Skin epidermis (tissue), 12 donors: ENCODE results near the gene ZIC2.

Source experiments
- H3K27ac ChIP-seq, 21 experiments: fragments of 200-600 bp; sonication (generic) in 11 of 21; one replicate each; pipeline ENCODE4 v1.5.0; 2020; ENCODE audit warnings: mild to moderate bottlenecking in 3 of 21, inconsistent platforms in 2 of 21, moderate library complexity in 2 of 21
- H3K4me3 ChIP-seq, 7 experiments: fragments of 200-600 bp; sonication (generic) in 2 of 7; one replicate each; pipeline ENCODE4 v1.5.0; 2020; ENCODE audit warnings: inconsistent platforms in 2 of 7, mild to moderate bottlenecking in 2 of 7, moderate library complexity in 1 of 7

ZIC2 gene

GRCh38 chr13:99983499-99984401 is 2.2 kb downstream of the ZIC2 start:
- H3K4me3 ChIP-seq: no peak overlapping the region
- no peak overlapping the region for H3K27ac ChIP-seq

GRCh38 chr13:99984461-99985240 is 3.1 kb downstream of the ZIC2 start:
- H3K27ac ChIP-seq: no peak overlapping the region
- no peak overlapping the region for H3K4me3 ChIP-seq

GRCh38 chr13:99985241-99985874 is 3.8 kb downstream of the ZIC2 start:
- Histone ChIP-seq H3K27ac (no peak overlapping the region), H3K4me3 (no peak overlapping the region)

GRCh38 chr13:99985886-99986527 is 4.4 kb downstream of the ZIC2 start:
- no peak overlapping the region for H3K4me3 ChIP-seq
- H3K27ac ChIP-seq: no peak overlapping the region

- Histone ChIP-seq H3K27ac (no peak overlapping the region), H3K4me3 (no peak overlapping the region)
These were observed 5.2 kb downstream of the ZIC2 start for GRCh38 chr13:99986741-99987140.

- H3K4me3 ChIP-seq: no peak overlapping the region
- H3K27ac ChIP-seq: no peak overlapping the region
These were observed 5.8 kb downstream of the ZIC2 start for GRCh38 chr13:99987154-99988019.

GRCh38 chr13:99988529-99989275 is 7.1 kb downstream of the ZIC2 start:
- Histone ChIP-seq H3K4me3 (no peak overlapping the region), H3K27ac (no peak overlapping the region)

GRCh38 chr13:99989276-99990125 is 7.9 kb downstream of the ZIC2 start:
- H3K27ac ChIP-seq: no peak overlapping the region
- no peak overlapping the region for H3K4me3 ChIP-seq

GRCh38 chr13:99990126-99990977 is 8.8 kb downstream of the ZIC2 start:
- H3K4me3 ChIP-seq: no peak overlapping the region
- H3K27ac ChIP-seq: no peak overlapping the region

GRCh38 chr13:99991013-99991827 is 9.6 kb downstream of the ZIC2 start:
- no peak overlapping the region for H3K4me3 ChIP-seq
- H3K27ac ChIP-seq: no peak overlapping the region

- H3K4me3 ChIP-seq: no peak overlapping the region
- no peak overlapping the region for H3K27ac ChIP-seq
These were observed 10.5 kb downstream of the ZIC2 start for GRCh38 chr13:99991828-99992775.

GRCh38 chr13:99992949-99993351 is 11.4 kb downstream of the ZIC2 start:
- no peak overlapping the region for H3K4me3 ChIP-seq
- H3K27ac ChIP-seq: no peak overlapping the region

- Histone ChIP-seq H3K27ac (no peak overlapping the region), H3K4me3 (no peak overlapping the region)
These were observed 12.4 kb downstream of the ZIC2 start for GRCh38 chr13:99993660-99994637.

- no peak overlapping the region for H3K27ac ChIP-seq
- H3K4me3 ChIP-seq: no peak overlapping the region
These were observed 13.0 kb downstream of the ZIC2 start for GRCh38 chr13:99994638-99995020.
